ENCODE data around the gene ADRB2. TPM values are rescaled to one million over a fixed set of nuclear protein-coding genes. Genes with fewer than 3 reads are reported as not detected.
"Not testable (repeated sequence)": the region's sequence is repeated elsewhere in the genome, so short reads cannot be mapped to it uniquely, and the experiment has no call there.

ADRB2 gene
- total RNA-seq, 1 donor from 2014 or later, result 0.36 TPM

- no peak for TF ChIP-seq CTCF (IDR thresholded peaks at IDR 0.05; ENCODE audit: unreplicated experiment)
- H3K4me1 Mint-ChIP-seq (ENCODE audit: unreplicated experiment), result peaks cover 22% of the 10 kb centered on the region
- H3K27me3 Mint-ChIP-seq (ENCODE audit: unreplicated experiment), result no peaks in the 10 kb centered on the region
- H3K4me3 Mint-ChIP-seq (ENCODE audit: unreplicated experiment), result no peak overlapping the region
- no peak for DNase-seq (ENCODE audit: low spot score)
- H3K9me3 Mint-ChIP-seq (ENCODE audit: unreplicated experiment), result no peaks in the 10 kb centered on the region
- H3K36me3 Mint-ChIP-seq (ENCODE audit: low read depth, unreplicated experiment), result no peaks in the 10 kb centered on the region
- no peak overlapping the region for H3K27ac Mint-ChIP-seq (ENCODE audit: unreplicated experiment)
Measured at GRCh38 chr5:148873120-148873519, 46.7 kb downstream of the ADRB2 start.

GRCh38 chr5:148873690-148874485 is 47.5 kb downstream of the ADRB2 start:
- Mint-ChIP-seq H3K27ac (ENCODE audit: unreplicated experiment) (peak overlapping the region; percentile 54), H3K9me3 (ENCODE audit: unreplicated experiment) (no peaks in the 10 kb centered on the region), H3K4me1 (ENCODE audit: unreplicated experiment) (peaks cover 22% of the 10 kb centered on the region), H3K36me3 (ENCODE audit: low read depth, unreplicated experiment) (no peaks in the 10 kb centered on the region), H3K4me3 (ENCODE audit: unreplicated experiment) (no peak overlapping the region), H3K27me3 (ENCODE audit: unreplicated experiment) (no peaks in the 10 kb centered on the region)
- DNase-seq (ENCODE audit: low spot score), result no peak
- no peak for TF ChIP-seq CTCF (IDR thresholded peaks at IDR 0.05; ENCODE audit: unreplicated experiment)

GRCh38 chr5:148875205-148875875 is 48.9 kb downstream of the ADRB2 start:
- Mint-ChIP-seq H3K36me3 (ENCODE audit: low read depth, unreplicated experiment) (no peaks in the 10 kb centered on the region), H3K27me3 (ENCODE audit: unreplicated experiment) (no peaks in the 10 kb centered on the region), H3K9me3 (ENCODE audit: unreplicated experiment) (no peaks in the 10 kb centered on the region), H3K27ac (ENCODE audit: unreplicated experiment) (no peak overlapping the region), H3K4me1 (ENCODE audit: unreplicated experiment) (peaks cover 25% of the 10 kb centered on the region), H3K4me3 (ENCODE audit: unreplicated experiment) (no peak overlapping the region)
- no peak for DNase-seq (ENCODE audit: low spot score)
- no peak for TF ChIP-seq CTCF (IDR thresholded peaks at IDR 0.05; ENCODE audit: unreplicated experiment)

GRCh38 chr5:148877436-148877835 is 51.0 kb downstream of the ADRB2 start:
- H3K27me3 Mint-ChIP-seq (ENCODE audit: unreplicated experiment); DNase-seq (ENCODE audit: low spot score); H3K9me3 Mint-ChIP-seq (ENCODE audit: unreplicated experiment); H3K27ac Mint-ChIP-seq (ENCODE audit: unreplicated experiment); H3K36me3 Mint-ChIP-seq (ENCODE audit: low read depth, unreplicated experiment); H3K4me3 Mint-ChIP-seq (ENCODE audit: unreplicated experiment): not testable (repeated sequence)
- peaks cover 28% of the 10 kb centered on the region for H3K4me1 Mint-ChIP-seq (ENCODE audit: unreplicated experiment)

Other genes starting within 250 kb of the ADRB2 start
- gene HTR4, start 172.1 kb upstream of the ADRB2 start, total RNA-seq (ENCODE audit: unreplicated experiment), result not detected
- 0.13 TPM for gene SH3TC2, start 236.5 kb downstream of the ADRB2 start, total RNA-seq (ENCODE audit: unreplicated experiment)